H1 (cell line): ENCODE measurements around the gene CPPED1. TPM values are rescaled to one million over a fixed set of nuclear protein-coding genes. Genes with fewer than 3 reads are reported as not detected.
"Not testable (repeated sequence)": the region's sequence is repeated elsewhere in the genome, so short reads cannot be mapped to it uniquely, and the experiment has no call there.

Source experiments
- CTCF ChIA-PET: fragments of 300-600 bp; sonication (Branson Sonifier 250); formaldehyde crosslinking; loops from one replicate; lab custom pipeline; 2021; ENCODE audit not compliant: partially characterized antibody; lab: Charles Lee
- POLR2A ChIA-PET: fragments of 300-600 bp; sonication (Branson Sonifier 250); formaldehyde crosslinking; loops from one replicate; lab custom pipeline; 2021; ENCODE audit warnings: inconsistent platforms; ENCODE audit not compliant: partially characterized antibody; lab: Charles Lee
- DNase-seq, 2 experiments: peaks; one replicate each; pipeline versions ENCODE4 v3.0.0 to v3.0.0-alpha.2; 2010 to 2022; ENCODE audit warnings: low spot score in 2 of 2, low read depth in 1 of 2, mixed read lengths in 1 of 2
- FAIRE-seq: peaks from 2 replicates; lab custom pipeline; 2011; peaks lifted over from hg19 to GRCh38; lab: Jason Lieb, UNC
- H2AFZ ChIP-seq: 2 replicates; pipeline ENCODE4 v1.8.1; 2012; ENCODE audit warnings: low read length, inconsistent platforms
- H2AK5ac ChIP-seq: 2 replicates; pipeline ENCODE4 v1.6.1; 2013; ENCODE audit warnings: low read depth, low read length
- H2BK120ac ChIP-seq: replicated peaks from 2 replicates; pipeline ENCODE3; 2013; ENCODE audit warnings: low read depth, low read length, inconsistent platforms
- H2BK12ac ChIP-seq: 2 replicates; pipeline ENCODE4 v1.6.1; 2013; ENCODE audit warnings: low read depth, low read length
- H2BK15ac ChIP-seq: 2 replicates; pipeline ENCODE4 v1.6.1; 2013; ENCODE audit warnings: low read length
- H2BK20ac ChIP-seq: 2 replicates; pipeline ENCODE4 v1.6.1; 2013; ENCODE audit warnings: low read length
- H2BK5ac ChIP-seq: 2 replicates; pipeline ENCODE4 v1.6.1; 2013; ENCODE audit warnings: low read depth, low read length
- H3K14ac ChIP-seq: 2 replicates; pipeline ENCODE4 v1.6.1; 2013; ENCODE audit warnings: inconsistent platforms; ENCODE audit not compliant: insufficient read length
- H3K18ac ChIP-seq: 2 replicates; pipeline ENCODE4 v1.6.1; 2013; ENCODE audit warnings: low read length; ENCODE audit errors: extremely low read depth
- H3K23ac ChIP-seq: 2 replicates; pipeline ENCODE4 v1.6.1; 2013; ENCODE audit warnings: inconsistent platforms; ENCODE audit not compliant: insufficient read length
- H3K23me2 ChIP-seq: 2 replicates; pipeline ENCODE4 v1.6.1; 2013; ENCODE audit warnings: low read depth, low read length
- H3K27ac ChIP-seq: 2 replicates; pipeline ENCODE4 v1.6.1; 2011; ENCODE audit warnings: low read depth, low read length, inconsistent platforms
- H3K27me3 ChIP-seq, 4 experiments: replicated peaks in 1 of 4; 1 replicate in 1 of 4; 2 replicates in 3 of 4; pipeline versions ENCODE4 v1.6.1 to v1.8.1; 2011 to 2013; ENCODE audit warnings: low read length in 3 of 4, mild to moderate bottlenecking in 3 of 4, inconsistent platforms in 2 of 4, mixed read lengths in 2 of 4, moderate library complexity in 1 of 4; ENCODE audit not compliant: control insufficient read depth in 3 of 4, insufficient read depth in 3 of 4; ENCODE audit errors: extremely low read depth in 1 of 4
- H3K36me3 ChIP-seq, 4 experiments: 2 replicates each; pipeline versions ENCODE4 v1.6.1 to v1.8.1; 2011 to 2013; ENCODE audit warnings: mild to moderate bottlenecking in 4 of 4, low read length in 3 of 4, moderate library complexity in 2 of 4, control low read depth in 1 of 4, inconsistent platforms in 1 of 4; ENCODE audit not compliant: insufficient read depth in 4 of 4, control insufficient read depth in 2 of 4
- H3K4ac ChIP-seq: replicated peaks from 2 replicates; pipeline ENCODE3; 2013; ENCODE audit warnings: low read length, low read depth, mixed read lengths, inconsistent platforms; ENCODE audit not compliant: insufficient read length
- H3K4me1 ChIP-seq, 4 experiments: replicated peaks in 1 of 4; 1 replicate in 1 of 4; 2 replicates in 3 of 4; pipeline versions ENCODE4 v1.6.1 to v1.8.1; 2011 to 2013; ENCODE audit warnings: low read length in 3 of 4, inconsistent platforms in 2 of 4, mixed read lengths in 1 of 4; ENCODE audit not compliant: insufficient read depth in 4 of 4, control insufficient read depth in 3 of 4
- H3K4me2 ChIP-seq, 2 experiments: 2 replicates each; pipeline versions ENCODE4 v1.6.1 to v1.8.1; 2011 to 2013; ENCODE audit warnings: low read depth in 2 of 2, low read length in 2 of 2, control low read depth in 1 of 2, inconsistent platforms in 1 of 2, mild to moderate bottlenecking in 1 of 2; ENCODE audit not compliant: insufficient read depth in 1 of 2
- H3K4me3 ChIP-seq, 4 experiments: fragments of 200-600, 300-600 bp in 1 of 4; sonication (generic), shearing (Covaris generic), sonication (Bioruptor Twin) in 1 of 4; 2 replicates each; pipeline versions ENCODE4 v1.5.1 to v1.8.1; 2011 to 2016; ENCODE audit warnings: low read length in 4 of 4, low read depth in 3 of 4, control low read depth in 2 of 4, inconsistent platforms in 2 of 4, mild to moderate bottlenecking in 2 of 4, mixed read lengths in 1 of 4, moderate library complexity in 1 of 4; ENCODE audit not compliant: insufficient read depth in 2 of 4; ENCODE audit errors: extremely low read depth in 1 of 4
- H3K56ac ChIP-seq: replicated peaks from 2 replicates; pipeline ENCODE3; 2013; ENCODE audit warnings: low read depth, mild to moderate bottlenecking, mixed read lengths, low read length, inconsistent platforms; ENCODE audit not compliant: insufficient read length
- H3K79me1 ChIP-seq: 2 replicates; pipeline ENCODE4 v1.6.1; 2013; ENCODE audit warnings: low read depth, low read length, control low read depth
- H3K79me2 ChIP-seq, 2 experiments: 2 replicates each; pipeline versions ENCODE4 v1.6.1 to v1.8.1; 2012 to 2013; ENCODE audit warnings: low read length in 2 of 2, mild to moderate bottlenecking in 2 of 2, inconsistent platforms in 1 of 2; ENCODE audit not compliant: insufficient read depth in 2 of 2, control insufficient read depth in 1 of 2
- H3K9ac ChIP-seq, 4 experiments: replicated peaks in 1 of 4; 1 replicate in 1 of 4; 2 replicates in 3 of 4; pipeline versions ENCODE4 v1.6.1 to v1.8.1; 2011 to 2013; ENCODE audit warnings: low read depth in 3 of 4, low read length in 3 of 4, control low read depth in 2 of 4, mild to moderate bottlenecking in 2 of 4, moderate library complexity in 2 of 4, inconsistent platforms in 1 of 4; ENCODE audit errors: extremely low read depth in 1 of 4
- H3K9me3 ChIP-seq, 2 experiments: 2 replicates each; pipeline versions ENCODE4 v1.6.1 to v1.8.1; 2012 to 2013; ENCODE audit warnings: mild to moderate bottlenecking in 2 of 2, moderate library complexity in 2 of 2, control low read depth in 1 of 2, inconsistent platforms in 1 of 2, low read depth in 1 of 2, low read length in 1 of 2, mixed read lengths in 1 of 2; ENCODE audit not compliant: insufficient read depth in 2 of 2
- H4K20me1 ChIP-seq, 2 experiments: replicated peaks in 1 of 2; 2 replicates each; pipeline versions ENCODE3 to v1.8.1; 2011 to 2013; ENCODE audit warnings: inconsistent platforms in 2 of 2, low read length in 2 of 2, mild to moderate bottlenecking in 1 of 2; ENCODE audit not compliant: insufficient read depth in 2 of 2, control insufficient read depth in 1 of 2
- H4K5ac ChIP-seq: 2 replicates; pipeline ENCODE4 v1.6.1; 2013; ENCODE audit warnings: low read length, low read depth, mixed read lengths, inconsistent platforms; ENCODE audit not compliant: insufficient read length
- H4K8ac ChIP-seq: 2 replicates; pipeline ENCODE4 v1.8.0; 2013; ENCODE audit warnings: mild to moderate bottlenecking, moderate library complexity, low read length, inconsistent platforms; ENCODE audit not compliant: insufficient read depth; ENCODE audit errors: extremely low read depth
- H4K91ac ChIP-seq: replicated peaks from 2 replicates; pipeline ENCODE3; 2013; ENCODE audit warnings: low read length, mixed read lengths, inconsistent platforms; ENCODE audit not compliant: insufficient read length
- WGBS, 2 experiments: shearing (Covaris generic) in 1 of 2; methylation state at CpG; one replicate each; pipeline versions ENCODE4 v1.1.6 to v1.1.7; 2013 to 2015; ENCODE audit warnings: low lambda C conversion rate in 2 of 2, mixed read lengths in 2 of 2, inconsistent platforms in 1 of 2, low coverage in 1 of 2, missing lambda C conversion rate in 1 of 2; ENCODE audit not compliant: insufficient replicate concordance in 2 of 2, insufficient coverage in 1 of 2, insufficient read length in 1 of 2; ENCODE audit errors: extremely low coverage in 1 of 2, missing lambda C conversion rate in 1 of 2; 5-methylcytosine and 5-hydroxymethylcytosine counted together
- polyA plus RNA-seq, 7 experiments: library from polyadenylated mRNA; depleted of rRNA in 3 of 7; stranded (reverse) in 5 of 7; unstranded in 2 of 7; fragments of >200 nt in 5 of 7; fragments of 200-250 nt in 2 of 7; gene quantifications; 1 replicate in 5 of 7; 2 replicates in 1 of 7; 4 replicates in 1 of 7; pipeline versions ENCODE4 v1.2.1 to v1.2.3, GENCODE V29; 2011 to 2013; ENCODE audit warnings: missing spikeins in 2 of 7, mixed read lengths in 2 of 7
- total RNA-seq: library from RNA; stranded (reverse); fragmentation: NEBNext Ultra II Directional; extraction: Animal tissue kit (Norgen Biotek cat#: 25700); gene quantifications from 2 replicates; pipeline ENCODE4 v1.2.1, GENCODE V29; 2021

Gene CPPED1
- total and polyA plus RNA-seq, 2 of the 8 experiments (the other 6 are each of a cell fraction or from before 2014, with no cell fraction given): 3.5 to 11.2 TPM

- not testable (repeated sequence) for H3K79me1 ChIP-seq, H3K23me2 ChIP-seq, H3K14ac ChIP-seq, H3K36me3 ChIP-seq, H3K4me2 ChIP-seq, DNase-seq, H2AK5ac ChIP-seq, H4K20me1 ChIP-seq, H2AFZ ChIP-seq, H4K5ac ChIP-seq, H2BK15ac ChIP-seq, FAIRE-seq, H2BK120ac ChIP-seq, H2BK12ac ChIP-seq, H3K27me3 ChIP-seq, H3K56ac ChIP-seq, H3K9me3 ChIP-seq, H3K18ac ChIP-seq, H3K4me1 ChIP-seq, H3K4me3 ChIP-seq, H3K4ac ChIP-seq, H3K23ac ChIP-seq, H3K27ac ChIP-seq, H3K79me2 ChIP-seq, H2BK5ac ChIP-seq, H2BK20ac ChIP-seq, H4K91ac ChIP-seq, H3K9ac ChIP-seq, H4K8ac ChIP-seq
- ChIA-PET POLR2A (interaction anchor here (1.7 kb wide), 1 partner anchor 9 kb away, joined by 5 read pairs; no protein-coding TSS in a partner anchor), CTCF (interaction anchor here (0.7 to 2.9 kb wide), 6 partner anchors 10 to 373 kb away, joined by 3 to 26 read pairs (median 3); no protein-coding TSS in a partner anchor)
- WGBS, 2 experiments: 94% methylated on average over 5 of the region's 5 CpGs; no CpG with 5 or more reads in 1 of the 2 experiments
These were observed 11.2 kb downstream of the CPPED1 start for GRCh38 chr16:12792528-12792927.
